Skin epidermis (tissue), 12 donors: ENCODE data around the gene MOV10L1.
"Not testable (repeated sequence)": the region's sequence is repeated elsewhere in the genome, so short reads cannot be mapped to it uniquely, and the experiment has no call there.

Experiments
- H3K27ac ChIP-seq, 21 experiments: fragments of 200-600 bp; sonication (generic) in 11 of 21; one replicate each; pipeline ENCODE4 v1.5.0; 2020; ENCODE audit warnings: mild to moderate bottlenecking in 3 of 21, inconsistent platforms in 2 of 21, moderate library complexity in 2 of 21
- H3K4me3 ChIP-seq, 7 experiments: fragments of 200-600 bp; sonication (generic) in 2 of 7; one replicate each; pipeline ENCODE4 v1.5.0; 2020; ENCODE audit warnings: inconsistent platforms in 2 of 7, mild to moderate bottlenecking in 2 of 7, moderate library complexity in 1 of 7

MOV10L1 gene

DNA sequence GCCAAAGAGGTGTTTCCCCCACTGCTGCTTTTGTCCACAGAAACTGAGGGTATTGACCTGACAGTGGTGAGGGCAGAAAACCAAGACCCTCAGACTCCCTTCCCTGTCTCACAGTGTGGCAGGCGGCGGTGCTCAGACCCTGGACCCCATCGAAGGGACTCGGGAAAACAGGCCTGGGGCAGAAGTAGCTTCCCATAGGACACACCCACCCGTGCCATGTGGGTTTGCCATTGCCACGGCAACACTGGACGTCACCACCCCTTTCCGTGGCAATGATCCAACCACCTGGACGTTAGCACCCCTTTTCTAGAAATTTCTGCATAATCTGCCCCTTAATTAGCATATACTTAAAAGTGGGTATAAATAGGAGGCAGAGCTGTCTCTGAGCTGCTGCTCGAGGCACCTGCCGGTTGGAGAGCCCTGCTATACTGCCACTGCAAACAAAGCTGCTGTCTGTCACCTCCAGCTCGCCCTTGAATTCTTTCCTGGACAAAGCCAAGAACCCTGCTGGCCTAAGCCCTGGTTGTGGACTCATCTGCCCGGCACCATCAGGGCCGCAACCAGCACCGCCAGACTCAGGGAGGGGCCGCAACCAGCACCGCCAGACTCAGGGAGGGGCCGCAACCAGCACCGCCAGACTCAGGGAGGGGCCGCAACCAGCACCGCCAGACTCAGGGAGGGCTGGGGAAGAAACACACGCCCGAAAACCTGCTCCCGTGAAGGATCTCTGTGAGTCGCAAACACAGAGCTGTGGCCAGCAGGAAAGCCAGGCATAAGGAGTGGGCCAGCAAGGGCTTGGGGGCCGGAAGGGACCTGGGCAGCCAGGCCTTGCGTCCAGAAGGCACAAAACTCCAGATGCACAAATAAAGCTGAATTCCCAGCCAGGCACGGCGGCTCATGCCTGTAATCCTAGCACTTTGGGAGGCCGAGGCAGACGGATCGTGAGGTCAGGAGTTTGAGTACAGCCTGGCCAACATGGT, 15.0 kb upstream of the MOV10L1 start:
- Histone ChIP-seq H3K27ac (peak overlapping the region in 1 of 21 experiments; percentile 65), H3K4me3 (no peak overlapping the region)

DNA sequence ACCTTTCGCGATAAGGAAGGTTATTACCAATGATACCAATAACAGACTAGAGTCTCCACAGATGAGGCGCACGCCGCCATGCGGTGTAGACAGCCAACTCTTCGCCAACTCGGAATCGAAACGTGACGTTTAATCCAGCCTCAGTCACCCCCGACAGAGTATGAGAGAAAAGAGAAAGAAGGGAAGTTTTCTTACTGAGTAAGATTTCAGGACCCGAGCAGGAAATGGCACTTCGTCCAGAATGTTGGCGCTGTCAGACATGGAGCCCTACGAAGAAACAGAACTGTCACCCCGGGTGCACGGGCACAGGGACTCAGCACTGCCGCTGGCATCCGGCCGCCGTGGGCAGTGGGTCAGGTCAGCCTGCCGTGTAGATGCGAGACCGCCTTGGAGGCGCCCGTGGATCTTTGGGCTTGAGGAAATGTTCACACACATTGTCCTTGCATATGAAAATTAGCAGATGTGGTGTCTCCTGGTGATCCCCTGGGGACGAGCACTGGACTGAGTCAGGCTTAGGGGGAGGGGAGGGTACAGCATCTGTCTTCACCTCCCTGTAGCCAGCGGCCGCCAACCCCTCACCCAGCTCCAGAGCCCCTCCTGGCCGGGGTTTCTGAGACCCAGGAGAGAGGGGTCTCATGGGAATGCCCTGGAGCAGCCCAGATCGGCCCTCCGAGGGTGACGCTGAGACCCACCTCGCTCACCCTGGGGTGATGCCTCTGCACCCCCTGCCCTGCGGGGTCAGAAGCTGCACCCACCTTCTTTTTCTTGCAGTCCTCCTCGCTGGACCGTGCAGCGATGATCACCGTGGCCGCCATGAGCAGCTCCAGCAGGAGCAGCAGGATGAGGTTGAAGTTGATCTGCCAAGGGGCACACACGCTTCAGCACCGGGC, 12.9 kb upstream of the MOV10L1 start:
- no peak overlapping the region for H3K27ac ChIP-seq
- no peak overlapping the region for H3K4me3 ChIP-seq

GRCh38 chr22:50078246-50078645, 11.6 kb upstream of the MOV10L1 start:
- Histone ChIP-seq H3K4me3 (no peak overlapping the region), H3K27ac (no peak overlapping the region)

GRCh38 chr22:50078761-50079160, 11.0 kb upstream of the MOV10L1 start:
- Histone ChIP-seq H3K4me3 (no peak overlapping the region), H3K27ac (no peak overlapping the region)

DNA sequence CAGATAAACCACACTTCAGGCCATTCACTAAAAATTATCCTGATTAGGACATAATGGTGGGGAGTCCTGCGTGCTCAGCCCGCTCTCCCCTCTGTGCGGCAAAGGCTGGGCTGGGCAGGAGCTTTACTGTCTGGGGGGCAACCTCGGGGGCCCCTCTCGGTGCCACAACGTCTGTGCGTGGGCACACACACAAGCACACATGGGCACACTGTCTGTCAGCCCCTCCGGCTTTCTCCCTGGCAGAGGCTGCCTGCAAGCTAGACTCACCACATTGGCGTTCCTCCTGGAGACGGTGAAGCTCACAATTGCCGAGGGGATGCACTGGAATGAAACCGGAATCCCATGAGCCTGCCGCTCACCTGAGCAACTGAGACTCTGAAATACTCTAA, 9.7 kb upstream of the MOV10L1 start:
- Histone ChIP-seq H3K27ac (peak overlapping the region in 1 of 21 experiments; percentile 6), H3K4me3 (no peak overlapping the region)

- H3K27ac ChIP-seq, result peak overlapping the region in 1 of 21 experiments; percentile 70
- no peak overlapping the region for H3K4me3 ChIP-seq
These were observed 8.2 kb upstream of the MOV10L1 start for GRCh38 chr22:50081426-50082196.

- no peak overlapping the region for H3K4me3 ChIP-seq
- H3K27ac ChIP-seq, result peak overlapping the region in 1 of 21 experiments; percentile 70
These were observed 7.5 kb upstream of the MOV10L1 start for GRCh38 chr22:50082197-50082715.

DNA sequence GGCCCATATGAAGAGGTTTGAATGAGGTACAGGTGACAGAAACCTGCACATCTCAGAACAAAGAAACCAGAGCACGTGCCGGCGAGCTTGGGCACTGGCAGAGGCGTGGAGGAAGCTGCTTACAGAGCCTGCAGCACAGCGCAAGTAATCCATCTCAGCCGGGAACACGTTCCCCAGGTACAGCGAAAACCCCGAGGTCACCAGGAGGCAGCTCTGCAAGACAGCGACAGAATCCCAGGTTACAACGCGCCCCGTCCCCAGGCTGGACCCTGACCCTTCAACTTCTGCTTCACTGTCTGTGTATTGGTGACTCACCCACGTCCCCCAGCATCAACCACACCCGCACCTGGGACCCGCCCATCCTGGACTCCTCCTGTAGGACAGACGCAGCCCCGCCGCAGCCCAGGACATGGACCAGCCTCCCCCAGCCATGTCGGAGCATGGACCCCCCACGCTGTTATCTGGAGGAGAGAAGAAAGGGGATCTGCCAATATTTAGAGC, 6.8 kb upstream of the MOV10L1 start:
- no peak overlapping the region for H3K4me3 ChIP-seq

DNA sequence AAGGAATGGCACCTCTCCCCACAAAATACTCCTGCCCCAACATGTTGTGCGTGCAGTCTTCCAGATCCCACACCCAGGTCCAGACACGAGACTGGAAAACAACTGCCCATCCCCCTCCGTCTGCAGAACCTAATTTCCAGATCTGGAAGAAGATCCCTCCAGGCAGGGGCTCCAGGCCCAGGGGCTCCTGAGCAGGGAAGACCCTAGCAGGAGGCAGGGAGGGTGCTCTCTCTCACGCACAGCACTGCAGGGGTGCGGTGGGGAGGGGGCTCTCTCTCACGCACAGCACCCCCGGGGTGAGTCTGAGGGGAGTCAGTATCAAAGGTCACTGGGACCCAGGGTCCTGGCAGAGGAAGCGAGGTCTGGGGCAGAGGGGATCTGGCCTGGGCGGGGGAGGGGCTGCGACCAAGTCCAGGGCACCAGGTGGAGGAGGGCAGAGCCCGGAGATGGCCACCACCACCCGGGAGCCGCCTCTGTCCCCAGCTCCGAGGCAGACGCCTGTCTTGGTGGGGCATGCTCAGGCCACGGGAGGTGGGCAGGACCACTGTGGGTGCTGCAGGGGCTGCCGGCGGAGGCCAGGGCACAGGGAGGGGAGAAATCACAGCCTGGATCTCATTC, 6.2 kb upstream of the MOV10L1 start:
- Histone ChIP-seq H3K4me3 (no peak overlapping the region), H3K27ac (peak overlapping the region in 5 of 21 experiments; percentile 2 to 70 (median 29))

More for the DNA sequence above, 6.8 kb upstream of the MOV10L1 start:
- peak overlapping the region in 5 of 21 experiments; percentile 2 to 70 (median 29) for H3K27ac ChIP-seq

DNA sequence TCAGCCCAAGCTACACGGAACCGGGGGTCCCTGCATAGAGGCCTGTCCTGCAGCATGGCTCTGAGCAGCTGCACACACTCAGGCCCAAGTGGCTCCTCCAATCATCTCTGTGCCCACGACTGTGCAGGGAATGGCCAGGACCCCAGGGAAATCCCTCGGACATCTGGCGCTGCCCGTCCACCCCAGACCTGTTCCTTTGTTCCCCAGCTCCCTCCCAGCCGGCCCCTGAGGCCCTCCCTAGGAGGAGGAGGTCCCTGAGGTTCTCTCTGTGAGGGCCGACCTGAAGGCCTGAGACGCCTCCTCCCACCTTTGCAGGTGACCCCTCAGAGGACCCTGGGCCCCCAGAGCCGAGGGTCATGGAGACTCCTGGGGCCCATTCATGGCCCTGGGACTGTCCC, 5.7 kb upstream of the MOV10L1 start:
- peak overlapping the region in 3 of 21 experiments; percentile 10 to 70 (median 29) for H3K27ac ChIP-seq
- no peak overlapping the region for H3K4me3 ChIP-seq

DNA sequence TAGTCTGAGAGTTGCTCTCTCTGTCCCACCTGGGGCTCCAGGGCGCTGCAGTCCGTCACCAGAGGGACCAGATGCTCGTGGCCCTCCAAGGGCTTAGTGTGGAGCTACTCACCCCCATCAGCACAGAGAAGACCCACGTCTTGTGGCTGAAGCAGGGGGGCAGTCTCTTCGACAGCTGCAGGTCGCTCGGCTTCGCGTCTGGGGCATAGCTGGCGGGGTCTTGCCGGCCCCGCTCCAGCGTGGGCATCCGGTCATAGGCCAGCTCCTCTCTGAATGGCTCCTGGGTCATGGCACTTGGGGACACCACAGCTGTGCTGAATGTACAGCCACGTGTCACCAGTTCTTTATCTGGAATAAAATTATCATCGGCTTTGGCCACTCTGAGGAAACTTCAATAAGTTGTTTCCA, 5.2 kb upstream of the MOV10L1 start:
- H3K4me3 ChIP-seq, result no peak overlapping the region
- no peak overlapping the region for H3K27ac ChIP-seq

DNA sequence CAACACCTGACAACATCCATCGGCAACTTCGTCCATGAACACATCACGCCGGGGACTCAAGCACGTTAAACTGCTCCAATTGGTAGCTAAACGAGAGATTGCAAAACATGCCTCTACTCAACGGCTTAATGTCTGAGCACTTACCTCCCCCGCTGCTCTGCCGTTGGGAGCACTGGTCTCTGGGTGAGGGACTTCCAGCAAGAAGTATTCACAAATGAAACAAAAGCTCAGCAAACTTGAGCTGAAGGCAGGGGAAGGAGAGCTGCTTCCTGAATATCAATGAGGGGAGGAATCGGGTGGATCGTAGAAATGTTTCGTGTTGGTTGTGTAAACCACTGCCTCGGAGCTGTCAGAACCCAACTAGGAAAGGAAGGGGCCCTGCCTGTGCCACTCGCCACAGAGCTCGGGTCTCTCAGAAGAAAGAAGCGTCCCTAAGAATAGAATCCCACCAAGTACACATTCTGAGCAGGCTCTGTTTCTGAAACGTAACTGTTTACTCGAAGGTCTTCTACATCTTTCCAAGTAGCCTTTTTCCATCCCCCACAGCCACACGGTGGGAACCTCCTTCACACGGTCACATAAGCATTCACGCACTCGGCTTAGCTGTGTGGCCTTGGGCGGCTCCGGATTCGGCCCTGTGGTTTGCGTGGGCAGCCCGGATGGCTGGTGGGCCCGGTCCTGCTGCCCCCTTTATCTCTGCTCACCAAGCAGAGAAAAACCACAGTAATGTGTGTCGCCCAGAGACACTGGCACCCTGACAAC, 4.4 kb upstream of the MOV10L1 start, which contains the start of gene MLC1:
MLC1 (minus strand) TSS at position 216 of the 762 bp plus-strand sequence. CDS start 524 bp downstream, outside the sequence.
- H3K27ac ChIP-seq, result peak within 1 kb of the TSS in 2 of 21 experiments; percentile 10 to 70
- no peak within 1 kb of the TSS for H3K4me3 ChIP-seq

- no peak overlapping the region for H3K4me3 ChIP-seq
- no peak overlapping the region for H3K27ac ChIP-seq
These were observed 3.3 kb upstream of the MOV10L1 start for GRCh38 chr22:50086526-50086925.

- not testable (repeated sequence) for H3K27ac ChIP-seq
These were observed 2.8 kb upstream of the MOV10L1 start for GRCh38 chr22:50086975-50087374.

GRCh38 chr22:50087646-50088045, 2.2 kb upstream of the MOV10L1 start:
- no peak overlapping the region for H3K4me3 ChIP-seq
- H3K27ac ChIP-seq, result no peak overlapping the region

More at GRCh38 chr22:50086975-50087374, 2.8 kb upstream of the MOV10L1 start:
- not testable (repeated sequence) for H3K4me3 ChIP-seq

- H3K27ac ChIP-seq, result no peak overlapping the region
- no peak overlapping the region for H3K4me3 ChIP-seq
These were observed 1.7 kb upstream of the MOV10L1 start for GRCh38 chr22:50088096-50088495.

GRCh38 chr22:50089231-50089630, 575 bp upstream of the MOV10L1 start:
- Histone ChIP-seq H3K27ac (no peak overlapping the region), H3K4me3 (no peak overlapping the region)

- H3K4me3 ChIP-seq, result no peak overlapping the region
- no peak overlapping the region for H3K27ac ChIP-seq
These were observed 557 bp downstream of the MOV10L1 start for GRCh38 chr22:50090412-50090714.
